Activated T-cell treated with anti-CD3 and anti-CD28 coated beads, Interleukin-2, amount 50 U/mL, for 4 hours (primary cell): ENCODE measurements around the gene KIAA1549. TPM values are rescaled to one million over a fixed set of nuclear protein-coding genes. Genes with fewer than 3 reads are reported as not detected.

Experiments
- total RNA-seq, 3 donors: library from RNA; stranded (reverse); gene quantifications; one replicate each; pipeline ENCODE4 v1.2.1, GENCODE V29; 2021

KIAA1549 gene
- total RNA-seq, 3 donors from 2014 or later = 0.27 to 0.53 (median 0.46) TPM

Other genes with a start within 250 kb of the KIAA1549 start
- not detected for gene TMEM213, start 183.4 kb downstream of the KIAA1549 start, total RNA-seq
- not detected for gene ATP6V0A4, start 183.2 kb downstream of the KIAA1549 start, total RNA-seq
- 1 to 10 TPM; 7.0 to 8.3 (median 7.3) TPM for gene ZC3HAV1L, start 54.7 kb upstream of the KIAA1549 start, total RNA-seq
- 10 to 100 TPM; 78.5 to 93.0 (median 82.4) TPM for gene ZC3HAV1, start 128.3 kb upstream of the KIAA1549 start, total RNA-seq
- 1 to 10 TPM; 5.9 to 8.2 (median 6.7) TPM for gene UBN2, start 249.8 kb upstream of the KIAA1549 start, total RNA-seq